ENCODE measurements around the gene NAGPA. TPM values are rescaled to one million over a fixed set of nuclear protein-coding genes. Genes with fewer than 3 reads are reported as not detected.

Gene NAGPA
- total RNA-seq, 4 donors from 2014 or later = 14.9 to 29.7 (median 21.9) TPM

- no peak for ATAC-seq (ENCODE audit: low FRiP score)
- no peak for DNase-seq (ENCODE audit: low spot score)
- no peak for TF ChIP-seq CTCF (IDR thresholded peaks at IDR 0.05)
Observed at GRCh38 chr16:5018793-5019192, 14.9 kb downstream of the NAGPA start.

DNA sequence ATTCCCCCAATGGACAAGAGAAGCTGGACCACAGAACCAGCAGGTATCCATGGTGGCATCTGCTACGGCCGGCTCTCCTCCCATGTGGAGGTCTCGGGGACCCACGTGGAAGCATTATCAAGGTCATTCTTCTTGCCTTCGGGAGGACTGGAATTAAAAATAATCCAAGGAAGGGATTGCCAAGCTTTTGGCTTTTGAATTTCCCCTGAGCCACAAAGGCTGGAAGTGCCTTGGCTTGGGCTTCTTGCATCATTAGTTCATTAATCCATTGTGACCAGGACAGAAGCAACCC, 16.1 kb downstream of the NAGPA start:
- ATAC-seq (ENCODE audit: low FRiP score) (no peak), DNase-seq (ENCODE audit: low spot score) (no peak)
- no peak for TF ChIP-seq CTCF (IDR thresholded peaks at IDR 0.05)

DNA sequence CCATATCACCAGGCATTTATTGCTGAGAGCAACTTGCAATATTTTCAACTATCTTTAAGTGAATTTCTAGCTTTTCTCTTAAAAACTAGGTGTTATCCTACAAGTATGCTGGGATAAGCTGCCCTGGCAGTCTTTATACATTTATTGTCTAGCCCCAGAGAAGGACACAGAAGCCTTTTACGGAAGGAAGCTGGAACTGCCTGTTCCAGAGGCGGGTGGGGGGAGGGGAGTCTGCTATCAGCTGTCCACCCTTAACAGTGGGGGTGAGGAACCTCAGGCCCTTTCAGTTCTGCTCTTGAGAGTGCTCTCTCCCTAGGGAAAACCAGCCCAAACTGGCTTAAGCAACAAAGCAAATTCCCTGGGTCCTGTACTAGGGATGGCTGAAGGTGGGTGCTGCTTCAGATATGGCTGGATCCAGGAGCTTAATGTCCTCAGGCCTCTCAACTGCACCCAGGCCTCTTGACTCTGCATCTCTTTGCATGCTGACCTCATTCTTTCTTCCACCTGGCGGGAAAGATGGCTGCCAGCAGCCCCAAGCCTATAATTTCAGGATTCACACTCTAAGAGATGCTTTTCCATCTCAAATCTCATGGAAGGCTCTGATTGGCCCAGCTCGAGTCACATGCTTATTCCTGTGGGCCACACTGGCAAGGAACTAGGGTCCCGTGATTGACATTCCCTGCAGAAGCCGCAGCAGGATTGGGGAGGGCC, 16.6 kb downstream of the NAGPA start:
- ATAC-seq (ENCODE audit: low FRiP score) (no peak), DNase-seq (ENCODE audit: low spot score) (no peak)
- TF ChIP-seq CTCF (IDR thresholded peaks at IDR 0.05) = no peak

DNA sequence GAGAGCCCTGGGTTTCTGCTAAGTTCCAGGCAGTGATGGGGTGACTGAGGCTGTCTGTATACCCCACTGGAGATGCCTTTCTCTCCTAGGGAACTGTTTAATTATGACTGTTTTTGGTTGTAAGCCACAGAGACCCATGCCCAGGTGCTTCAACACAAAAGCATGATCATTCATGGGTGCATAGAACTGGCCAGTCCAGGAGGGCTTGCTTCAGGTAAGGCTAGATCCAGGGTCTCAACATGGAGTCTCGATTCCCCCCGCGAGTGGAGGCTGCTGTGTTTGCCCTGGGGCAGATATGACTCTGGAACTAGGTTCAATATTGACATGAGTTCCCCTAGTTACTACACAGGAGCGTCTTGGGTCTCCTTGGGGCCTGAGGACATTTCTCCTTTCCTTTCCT, 17.8 kb downstream of the NAGPA start:
- ATAC-seq (ENCODE audit: low FRiP score) = no peak
- TF ChIP-seq CTCF (IDR thresholded peaks at IDR 0.05) = no peak
- no peak for DNase-seq (ENCODE audit: low spot score)

DNA sequence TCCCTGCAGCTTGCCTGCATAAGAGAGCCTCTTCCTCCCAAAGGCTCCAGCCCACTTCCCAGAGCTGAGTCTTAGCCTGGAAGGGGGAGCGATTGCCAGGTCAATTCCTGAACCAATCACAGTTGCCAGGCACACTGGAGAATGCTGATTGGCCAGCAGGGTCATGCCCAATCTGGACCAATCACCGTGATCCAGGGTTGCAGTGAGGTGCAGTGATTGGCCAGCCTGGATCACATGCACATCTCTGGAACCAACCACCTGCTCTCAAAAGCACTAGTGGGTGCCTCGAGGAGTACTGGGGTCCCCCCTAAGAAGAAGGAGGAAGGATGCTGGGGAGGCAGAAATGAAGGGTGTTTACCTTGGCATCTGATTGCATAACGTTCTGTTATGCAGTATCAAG, 18.4 kb downstream of the NAGPA start:
- no peak for TF ChIP-seq CTCF (IDR thresholded peaks at IDR 0.05)
- no peak for ATAC-seq (ENCODE audit: low FRiP score)
- DNase-seq (ENCODE audit: low spot score) = no peak

GRCh38 chr16:5012887-5013286, 20.8 kb downstream of the NAGPA start:
- ATAC-seq (ENCODE audit: low FRiP score) (no peak), DNase-seq (ENCODE audit: low spot score) (no peak)
- TF ChIP-seq CTCF (IDR thresholded peaks at IDR 0.05) = no peak

GRCh38 chr16:5011637-5012036, 22.1 kb downstream of the NAGPA start:
- no peak for DNase-seq (ENCODE audit: low spot score)
- no peak for ATAC-seq (ENCODE audit: low FRiP score)
- TF ChIP-seq CTCF (IDR thresholded peaks at IDR 0.05) = no peak
